Spleen (tissue), 11 donors: ENCODE measurements around the gene ZDHHC17. TPM values are rescaled to one million over a fixed set of nuclear protein-coding genes. Genes with fewer than 3 reads are reported as not detected.

Experiments used
- DNase-seq: peaks from one replicate; pipeline ENCODE4 v3.0.0-alpha.2; 2020
- H3K27ac ChIP-seq, 8 donors: fragments of 200-600 bp; sonication (generic) in 7 of 8; 1 replicate in 4 of 8; 2 replicates in 4 of 8; pipeline versions ENCODE4 v1.5.0 to v1.8.0; 2016 to 2021; ENCODE audit warnings: inconsistent platforms in 4 of 8, mild to moderate bottlenecking in 4 of 8, moderate library complexity in 1 of 8
- H3K27me3 ChIP-seq, 7 donors: fragments of 200-600 bp; sonication (generic) in 6 of 7; replicated peaks in 1 of 7; 1 replicate in 4 of 7; 2 replicates in 3 of 7; pipeline versions ENCODE4 v1.5.0 to v1.8.0; 2016 to 2021; ENCODE audit warnings: inconsistent platforms in 3 of 7, mild to moderate bottlenecking in 1 of 7
- H3K36me3 ChIP-seq, 6 donors: fragments of 200-600 bp; sonication (generic) in 5 of 6; 1 replicate in 4 of 6; 2 replicates in 2 of 6; pipeline versions ENCODE4 v1.5.0 to v1.8.0; 2016 to 2021; ENCODE audit warnings: inconsistent platforms in 2 of 6
- H3K4me1 ChIP-seq, 6 donors: fragments of 200-600 bp; sonication (generic) in 5 of 6; 1 replicate in 3 of 6; 2 replicates in 3 of 6; pipeline versions ENCODE4 v1.5.0 to v1.8.0; 2016 to 2021; ENCODE audit warnings: inconsistent platforms in 3 of 6
- H3K4me3 ChIP-seq, 8 donors: fragments of 200-600 bp; sonication (generic) in 7 of 8; 1 replicate in 4 of 8; 2 replicates in 4 of 8; pipeline versions ENCODE4 v1.5.0 to v1.8.0; 2016 to 2021; ENCODE audit warnings: inconsistent platforms in 4 of 8, mild to moderate bottlenecking in 4 of 8, moderate library complexity in 2 of 8
- H3K9me3 ChIP-seq, 8 donors: fragments of 200-600 bp; sonication (generic) in 7 of 8; 1 replicate in 4 of 8; 2 replicates in 4 of 8; pipeline versions ENCODE4 v1.5.0 to v1.8.0; 2016 to 2021; ENCODE audit warnings: inconsistent platforms in 4 of 8
- CTCF ChIP-seq, 11 experiments: fragments of 200-600 bp in 7 of 11; fragments of 450-650 bp in 4 of 11; sonication (generic) in 4 of 11; IDR thresholded peaks in 8 of 11; conservative IDR thresholded peaks in 3 of 11; 1 replicate in 7 of 11; 2 replicates in 4 of 11; pipeline versions ENCODE4 v1.4.0 to v1.8.0; 2016 to 2021; ENCODE audit warnings: antibody characterized with exemption in 11 of 11, inconsistent platforms in 4 of 11, mild to moderate bottlenecking in 1 of 11
- POLR2A ChIP-seq, 3 donors: fragments of 450-650 bp; IDR thresholded peaks; one replicate each; pipeline ENCODE4 v1.5.1; 2017; ENCODE audit warnings: antibody characterized with exemption in 3 of 3, mild to moderate bottlenecking in 1 of 3
- POLR2AphosphoS5 ChIP-seq, 3 donors: sonication (generic); formaldehyde crosslinking; IDR thresholded peaks; one replicate each; pipeline ENCODE4 v1.5.1; 2017; ENCODE audit warnings: antibody characterized with exemption in 3 of 3
- WGBS, 5 donors: extraction: QIAGEN DNeasy Blood & Tissue Kit in 3 of 5; methylation state at CpG; one replicate each; pipeline versions ENCODE4 v1.1.5 to v1.1.7; 2013 to 2018; 5-methylcytosine and 5-hydroxymethylcytosine counted together
- intact Hi-C: fragments of 100-400 bp; cut with DNase I; formaldehyde crosslinking; loops from one replicate; pipeline ENCODE4 v1.15.0; 2023; ENCODE audit warnings: low total_unique reads
- polyA plus RNA-seq, 3 donors: library from polyadenylated mRNA; stranded (reverse); fragments of 200-250 nt; gene quantifications; one replicate each; pipeline ENCODE4 v1.2.1, GENCODE V29; 2013
- total RNA-seq, 7 donors: library from RNA; depleted of rRNA in 3 of 7; stranded (reverse); fragments of >200 nt in 3 of 7; fragmentation: NEBNext Ultra II Directional in 4 of 7; extraction: Animal tissue kit (Norgen Biotek cat#: 25700) in 4 of 7; gene quantifications; one replicate each; pipeline versions ENCODE4 v1.1.0 to v1.2.1, GENCODE V29; 2016 to 2021
- donor health status: healthy with polysubstance abuse.
- donor health status: DM: no; HTN: no; CAD: no; lungs with moderate emphysema.
- donor health status: DM: no; HTN: no; CAD: no.
- donor health status: Bipolar disorder and iron deficiency.
- donor health status: healthy.
- donor health status: DM: no; HTN: no; CAD: no.
- donor health status: DM: yes; HTN: yes; CAD: no.

ZDHHC17 gene
- total and polyA plus RNA-seq, 10 donors, result 10.1 to 69.4 (median 45.8) TPM

- H3K36me3 ChIP-seq, result no peaks in the 10 kb centered on the region
- no peak overlapping the region for H3K4me3 ChIP-seq
- H3K9me3 ChIP-seq, result no peaks in the 10 kb centered on the region
- intact Hi-C loops, result no loop called here
- TF ChIP-seq POLR2AphosphoS5 (IDR thresholded peaks at IDR 0.05), result no peak
- TF ChIP-seq CTCF (IDR thresholded peaks at IDR 0.05 in 8 of 11, conservative IDR thresholded peaks at IDR 0.05 in 3 of 11), result no peak
- TF ChIP-seq POLR2A (IDR thresholded peaks at IDR 0.05), result no peak
- peaks cover 5 to 28% (median 16%) of the 10 kb centered on the region in 6 donors for H3K4me1 ChIP-seq
- H3K27ac ChIP-seq, result peak overlapping the region in 4 of 8 donors; percentile 20 to 90 (median 82)
- no peak for DNase-seq
- H3K27me3 ChIP-seq, result peaks cover 0 to 44% (median 13%) of the 10 kb centered on the region in 7 donors
- WGBS, 5 donors, result 81 to 92% (median 92%) methylated on average over 7 of the region's 7 CpGs
Observed at GRCh38 chr12:76880519-76881023, 116.7 kb downstream of the ZDHHC17 start.

GRCh38 chr12:76881142-76881541 is 117.2 kb downstream of the ZDHHC17 start:
- Histone ChIP-seq H3K36me3 (no peaks in the 10 kb centered on the region), H3K27me3 (peaks cover 0 to 43% (median 13%) of the 10 kb centered on the region in 7 donors), H3K9me3 (no peaks in the 10 kb centered on the region), H3K27ac (no peak overlapping the region), H3K4me3 (no peak overlapping the region), H3K4me1 (peaks cover 5 to 28% (median 16%) of the 10 kb centered on the region in 6 donors)
- no peak for TF ChIP-seq POLR2AphosphoS5 (IDR thresholded peaks at IDR 0.05)
- TF ChIP-seq CTCF (IDR thresholded peaks at IDR 0.05 in 8 of 11, conservative IDR thresholded peaks at IDR 0.05 in 3 of 11), result no peak
- no peak for TF ChIP-seq POLR2A (IDR thresholded peaks at IDR 0.05)
- DNase-seq, result no peak
- intact Hi-C loops, result no loop called here

GRCh38 chr12:76882367-76882766 is 118.5 kb downstream of the ZDHHC17 start:
- no peak for DNase-seq
- H3K27ac ChIP-seq, result no peak overlapping the region
- H3K36me3 ChIP-seq, result no peaks in the 10 kb centered on the region
- intact Hi-C loops, result no loop called here
- H3K9me3 ChIP-seq, result no peaks in the 10 kb centered on the region
- H3K27me3 ChIP-seq, result peaks cover 0 to 33% (median 13%) of the 10 kb centered on the region in 7 donors
- peaks cover 5 to 27% (median 16%) of the 10 kb centered on the region in 6 donors for H3K4me1 ChIP-seq
- 77 to 97% (median 85%) methylated on average over 1 of the region's 1 CpG for WGBS, 5 donors
- H3K4me3 ChIP-seq, result no peak overlapping the region
- TF ChIP-seq POLR2A (IDR thresholded peaks at IDR 0.05) (no peak), CTCF (IDR thresholded peaks at IDR 0.05 in 8 of 11, conservative IDR thresholded peaks at IDR 0.05 in 3 of 11) (no peak), POLR2AphosphoS5 (IDR thresholded peaks at IDR 0.05) (no peak)

GRCh38 chr12:76883151-76883550 is 119.2 kb downstream of the ZDHHC17 start:
- intact Hi-C loops, result no loop called here
- WGBS, 5 donors, result 70 to 92% (median 88%) methylated on average over 6 of the region's 6 CpGs
- no peak for DNase-seq
- Histone ChIP-seq H3K27me3 (peaks cover 0 to 25% (median 13%) of the 10 kb centered on the region in 7 donors), H3K36me3 (no peaks in the 10 kb centered on the region), H3K27ac (no peak overlapping the region), H3K9me3 (no peaks in the 10 kb centered on the region), H3K4me3 (no peak overlapping the region), H3K4me1 (peaks cover 4 to 19% (median 11%) of the 10 kb centered on the region in 6 donors)
- TF ChIP-seq POLR2A (IDR thresholded peaks at IDR 0.05) (no peak), POLR2AphosphoS5 (IDR thresholded peaks at IDR 0.05) (no peak), CTCF (IDR thresholded peaks at IDR 0.05 in 8 of 11, conservative IDR thresholded peaks at IDR 0.05 in 3 of 11) (no peak)
